Gastroesophageal sphincter (tissue), 4 donors: Measurements from ENCODE around the gene ZNRF3. TPM values are rescaled to one million over a fixed set of nuclear protein-coding genes. Genes with fewer than 3 reads are reported as not detected.

Experiments used
- ATAC-seq: fragments of 150-250 bp; one replicate; pipeline ENCODE4 v1.9.1; 2016; ENCODE audit warnings: mild to moderate bottlenecking, moderate library complexity
- H3K27ac ChIP-seq, 4 donors: fragments of 200-600 bp; sonication (generic) in 3 of 4; 1 replicate in 3 of 4; 2 replicates in 1 of 4; pipeline ENCODE4 v1.5.1; 2016 to 2019
- H3K27me3 ChIP-seq: fragments of 200-600 bp; sonication (generic); one replicate; pipeline ENCODE4 v1.5.1; 2019
- H3K36me3 ChIP-seq, 2 donors: fragments of 200-600 bp; sonication (generic); one replicate each; pipeline ENCODE4 v1.5.1; 2019; ENCODE audit warnings: control low read depth in 1 of 2
- H3K4me1 ChIP-seq, 3 donors: fragments of 200-600 bp; sonication (generic); 1 replicate in 2 of 3; 2 replicates in 1 of 3; pipeline ENCODE4 v1.5.1; 2016 to 2019; ENCODE audit warnings: control low read depth in 2 of 3
- H3K4me3 ChIP-seq, 2 donors: fragments of 200-600 bp; sonication (generic); one replicate each; pipeline ENCODE4 v1.5.1; 2019; ENCODE audit warnings: mild to moderate bottlenecking in 1 of 2, moderate library complexity in 1 of 2
- H3K9me3 ChIP-seq, 3 donors: fragments of 200-600 bp; sonication (generic); one replicate each; pipeline ENCODE4 v1.5.1; 2017 to 2019; ENCODE audit warnings: control low read depth in 2 of 3
- CTCF ChIP-seq, 4 experiments: fragments of 200-600 bp in 2 of 4; fragments of 450-650 bp in 2 of 4; sonication (generic) in 1 of 4; IDR thresholded peaks; one replicate each; pipeline ENCODE4 v1.5.1; 2017 to 2019; ENCODE audit warnings: antibody characterized with exemption in 4 of 4, mild to moderate bottlenecking in 2 of 4, moderate library complexity in 2 of 4
- EP300 ChIP-seq: sonication (generic); formaldehyde crosslinking; IDR thresholded peaks from one replicate; pipeline ENCODE4 v1.6.1; 2017; ENCODE audit warnings: antibody characterized with exemption, mild to moderate bottlenecking
- POLR2A ChIP-seq, 2 donors: fragments of 450-650 bp; IDR thresholded peaks; one replicate each; pipeline ENCODE4 v1.6.1; 2017; ENCODE audit warnings: antibody characterized with exemption in 2 of 2, mild to moderate bottlenecking in 2 of 2, moderate library complexity in 1 of 2
- POLR2AphosphoS5 ChIP-seq: sonication (generic); formaldehyde crosslinking; IDR thresholded peaks from one replicate; pipeline ENCODE4 v1.6.1; 2017; ENCODE audit warnings: antibody characterized with exemption
- WGBS, 2 donors: methylation state at CpG; one replicate each; pipeline ENCODE4 v1.1.5; 2018; ENCODE audit warnings: low coverage in 1 of 2; 5-methylcytosine and 5-hydroxymethylcytosine counted together
- total RNA-seq, 4 donors: library from RNA; depleted of rRNA; stranded (reverse); fragments of >200 nt; gene quantifications; one replicate each; pipeline ENCODE4 v1.1.0, GENCODE V29; 2016

The ZNRF3 gene
- total RNA-seq, 4 donors from 2014 or later: 14.8 to 27.7 (median 19.8) TPM

- Histone ChIP-seq H3K9me3 (no peaks in the 10 kb centered on the region), H3K27ac (no peak overlapping the region), H3K4me1 (peaks cover 0 to 12% (median 0%) of the 10 kb centered on the region in 3 donors), H3K36me3 (no peaks in the 10 kb centered on the region), H3K27me3 (no peaks in the 10 kb centered on the region), H3K4me3 (no peak overlapping the region)
- WGBS, 2 donors: 57 to 75% methylated on average over 7 to 8 of the region's 14 CpGs
- ATAC-seq: no peak
- no peak for TF ChIP-seq CTCF (IDR thresholded peaks at IDR 0.05)
- TF ChIP-seq EP300: no peak
- no peak for TF ChIP-seq POLR2A (IDR thresholded peaks at IDR 0.05)
- TF ChIP-seq POLR2AphosphoS5: no peak
Measured at GRCh38 chr22:29011240-29012100, 128.1 kb downstream of the ZNRF3 start.

GRCh38 chr22:29012101-29012433 lies 128.7 kb downstream of the ZNRF3 start:
- H3K36me3 ChIP-seq: no peaks in the 10 kb centered on the region
- peaks cover 0 to 12% (median 0%) of the 10 kb centered on the region in 3 donors for H3K4me1 ChIP-seq
- H3K4me3 ChIP-seq: no peak overlapping the region
- no peak for ATAC-seq
- H3K27me3 ChIP-seq: no peaks in the 10 kb centered on the region
- no peak overlapping the region for H3K27ac ChIP-seq
- TF ChIP-seq POLR2AphosphoS5 (no peak), CTCF (IDR thresholded peaks at IDR 0.05) (no peak), EP300 (no peak), POLR2A (IDR thresholded peaks at IDR 0.05) (no peak)
- WGBS, 2 donors: 40 to 84% methylated on average over 1 to 4 of the region's 4 CpGs
- H3K9me3 ChIP-seq: no peaks in the 10 kb centered on the region

GRCh38 chr22:29012952-29013351 lies 129.6 kb downstream of the ZNRF3 start:
- H3K4me1 ChIP-seq: peaks cover 0 to 12% (median 0%) of the 10 kb centered on the region in 3 donors
- H3K27me3 ChIP-seq: no peaks in the 10 kb centered on the region
- ATAC-seq: no peak
- no peak overlapping the region for H3K4me3 ChIP-seq
- no peak for TF ChIP-seq EP300
- H3K9me3 ChIP-seq: no peaks in the 10 kb centered on the region
- H3K27ac ChIP-seq: no peak overlapping the region
- 91 to 94% methylated on average over 3 to 4 of the region's 4 CpGs for WGBS, 2 donors
- no peaks in the 10 kb centered on the region for H3K36me3 ChIP-seq

- WGBS, 2 donors: 96% methylated on average over 3 of the region's 4 CpGs; no CpG with 5 or more reads in 1 of the 2 donors
- no peaks in the 10 kb centered on the region for H3K27me3 ChIP-seq
- TF ChIP-seq CTCF (IDR thresholded peaks at IDR 0.05): no peak
- TF ChIP-seq EP300: no peak
- TF ChIP-seq POLR2AphosphoS5: no peak
- TF ChIP-seq POLR2A (IDR thresholded peaks at IDR 0.05): no peak
- H3K4me3 ChIP-seq: no peak overlapping the region
- no peak for ATAC-seq
- no peak overlapping the region for H3K27ac ChIP-seq
- no peaks in the 10 kb centered on the region for H3K9me3 ChIP-seq
- H3K36me3 ChIP-seq: no peaks in the 10 kb centered on the region
- peaks cover 0 to 12% (median 0%) of the 10 kb centered on the region in 3 donors for H3K4me1 ChIP-seq
Measured at GRCh38 chr22:29014293-29014692, 130.9 kb downstream of the ZNRF3 start.

- Histone ChIP-seq H3K27me3 (no peaks in the 10 kb centered on the region), H3K4me3 (no peak overlapping the region), H3K9me3 (no peaks in the 10 kb centered on the region), H3K4me1 (peaks cover 0 to 12% (median 0%) of the 10 kb centered on the region in 3 donors), H3K36me3 (no peaks in the 10 kb centered on the region), H3K27ac (no peak overlapping the region)
- 90 to 91% methylated on average over 3 to 4 of the region's 4 CpGs for WGBS, 2 donors
- no peak for ATAC-seq
- TF ChIP-seq CTCF (IDR thresholded peaks at IDR 0.05) (no peak), POLR2AphosphoS5 (no peak), EP300 (no peak), POLR2A (IDR thresholded peaks at IDR 0.05) (no peak)
Measured at GRCh38 chr22:29014773-29015172, 131.4 kb downstream of the ZNRF3 start.
